ENCODE results near the gene TAOK3. TPM values are rescaled to one million over a fixed set of nuclear protein-coding genes. Genes with fewer than 3 reads are reported as not detected.

The TAOK3 gene
- polyA plus RNA-seq, 1 experiment, result 18.3 TPM

- peak; percentile 6 for DNase-seq (ENCODE audit: low read depth)
- POLR2A ChIA-PET, result no interaction called here
- H3K4me3 ChIP-seq (ENCODE audit: low read depth, low read length), result no peak overlapping the region
- TF ChIP-seq CTCF (IDR thresholded peaks at IDR 0.05; ENCODE audit: insufficient read depth, low read depth, low read length), result peak; percentile 73
- peaks cover 10% of the 10 kb centered on the region for H3K36me3 ChIP-seq (ENCODE audit: control insufficient read depth, insufficient read depth, low read length)
- CTCF ChIA-PET, result interaction anchor here (0.6 to 4.3 kb wide), 21 partner anchors 9 to 1142 kb away, joined by 3 to 26 read pairs (median 4); partner anchors contain the start of gene SUDS3
- no peaks in the 10 kb centered on the region for H3K27me3 ChIP-seq (ENCODE audit: control insufficient read depth, insufficient read depth, low read length)
Measured at GRCh38 chr12:118404876-118405521, 32.3 kb upstream of the TAOK3 start.

GRCh38 chr12:118402251-118402650 is 29.5 kb upstream of the TAOK3 start:
- POLR2A ChIA-PET, result no interaction called here
- H3K36me3 ChIP-seq (ENCODE audit: control insufficient read depth, insufficient read depth, low read length), result peaks cover 7% of the 10 kb centered on the region
- DNase-seq (ENCODE audit: low read depth), result peak; percentile 64
- no peaks in the 10 kb centered on the region for H3K27me3 ChIP-seq (ENCODE audit: control insufficient read depth, insufficient read depth, low read length)
- no peak for TF ChIP-seq CTCF (IDR thresholded peaks at IDR 0.05; ENCODE audit: insufficient read depth, low read depth, low read length)
- no peak overlapping the region for H3K4me3 ChIP-seq (ENCODE audit: low read depth, low read length)
- CTCF ChIA-PET, result interaction anchor here (1.6 to 4.3 kb wide), 3 partner anchors 12 to 1010 kb away, joined by 4 to 26 read pairs (median 4); no protein-coding TSS in a partner anchor

GRCh38 chr12:118398940-118399339 is 26.2 kb upstream of the TAOK3 start:
- CTCF ChIA-PET, result no interaction called here
- no peak for TF ChIP-seq CTCF (IDR thresholded peaks at IDR 0.05; ENCODE audit: insufficient read depth, low read depth, low read length)
- Histone ChIP-seq H3K36me3 (ENCODE audit: control insufficient read depth, insufficient read depth, low read length) (peaks cover 7% of the 10 kb centered on the region), H3K27me3 (ENCODE audit: control insufficient read depth, insufficient read depth, low read length) (no peaks in the 10 kb centered on the region), H3K4me3 (ENCODE audit: low read depth, low read length) (no peak overlapping the region)
- POLR2A ChIA-PET, result no interaction called here
- no peak for DNase-seq (ENCODE audit: low read depth)

GRCh38 chr12:118398524-118398923 is 25.8 kb upstream of the TAOK3 start:
- no peak for DNase-seq (ENCODE audit: low read depth)
- H3K27me3 ChIP-seq (ENCODE audit: control insufficient read depth, insufficient read depth, low read length), result no peaks in the 10 kb centered on the region
- ChIA-PET POLR2A (no interaction called here), CTCF (no interaction called here)
- no peak for TF ChIP-seq CTCF (IDR thresholded peaks at IDR 0.05; ENCODE audit: insufficient read depth, low read depth, low read length)
- no peak overlapping the region for H3K4me3 ChIP-seq (ENCODE audit: low read depth, low read length)
- peaks cover 7% of the 10 kb centered on the region for H3K36me3 ChIP-seq (ENCODE audit: control insufficient read depth, insufficient read depth, low read length)

GRCh38 chr12:118397708-118398440 is 25.2 kb upstream of the TAOK3 start:
- no peak for DNase-seq (ENCODE audit: low read depth)
- Histone ChIP-seq H3K4me3 (ENCODE audit: low read depth, low read length) (no peak overlapping the region), H3K36me3 (ENCODE audit: control insufficient read depth, insufficient read depth, low read length) (peaks cover 6% of the 10 kb centered on the region), H3K27me3 (ENCODE audit: control insufficient read depth, insufficient read depth, low read length) (no peaks in the 10 kb centered on the region)
- CTCF ChIA-PET, result interaction anchor here (1.3 kb wide), 1 partner anchor 21 kb away, joined by 6 read pairs; the partner anchor contains the start of gene SUDS3
- TF ChIP-seq CTCF (IDR thresholded peaks at IDR 0.05; ENCODE audit: insufficient read depth, low read depth, low read length), result no peak
- POLR2A ChIA-PET, result no interaction called here

Measured in BJ (cell line).